DND-41 (cell line): ENCODE data around the gene CFC1.
"Not testable (repeated sequence)": the region's sequence is repeated elsewhere in the genome, so short reads cannot be mapped to it uniquely, and the experiment has no call there.

Experiments used
- ATAC-seq: fragments of 200-7000 bp; cut with Tn5 transposase; 3 replicates; pipeline ENCODE4 v1.9.1; 2021; ENCODE audit warnings: low read depth; ENCODE audit not compliant: insufficient read depth
- DNase-seq: peaks from one replicate; pipeline ENCODE4 v3.0.0-alpha.2; 2020
- H2AFZ ChIP-seq: 2 replicates; pipeline ENCODE4 v1.6.0; 2012; ENCODE audit warnings: low read depth, low read length
- H3K27ac ChIP-seq: 2 replicates; pipeline ENCODE4 v1.5.1; 2012; ENCODE audit warnings: low read length, inconsistent platforms
- H3K27me3 ChIP-seq: fragments of 200-600 bp; sonication (generic); 2 replicates; pipeline ENCODE4 v1.6.0; 2012; ENCODE audit warnings: low read length, mild to moderate bottlenecking, inconsistent platforms; ENCODE audit not compliant: insufficient read depth, poor library complexity
- H3K36me3 ChIP-seq: 2 replicates; pipeline ENCODE4 v1.5.1; 2012; ENCODE audit warnings: low read length, inconsistent platforms; ENCODE audit not compliant: insufficient read depth
- H3K4me1 ChIP-seq: 2 replicates; pipeline ENCODE4 v1.5.1; 2012; ENCODE audit warnings: mild to moderate bottlenecking, low read length; ENCODE audit not compliant: insufficient read depth
- H3K4me2 ChIP-seq: 2 replicates; pipeline ENCODE4 v1.6.0; 2012; ENCODE audit warnings: mild to moderate bottlenecking, moderate library complexity, low read length, inconsistent platforms; ENCODE audit not compliant: insufficient read depth
- H3K4me3 ChIP-seq, 2 experiments: fragments of 200-600 bp in 1 of 2; shearing (Covaris generic) in 1 of 2; 2 replicates each; pipeline ENCODE4 v1.5.1; 2012 to 2016; ENCODE audit warnings: inconsistent platforms in 2 of 2, low read length in 2 of 2, mild to moderate bottlenecking in 2 of 2, low read depth in 1 of 2, moderate library complexity in 1 of 2
- H3K79me2 ChIP-seq: 2 replicates; pipeline ENCODE4 v1.6.0; 2012; ENCODE audit warnings: low read length, inconsistent platforms; ENCODE audit not compliant: insufficient read depth
- H3K9ac ChIP-seq: 2 replicates; pipeline ENCODE4 v1.6.0; 2012; ENCODE audit warnings: low read depth, mild to moderate bottlenecking, inconsistent platforms, low read length, moderate library complexity
- H3K9me3 ChIP-seq: 2 replicates; pipeline ENCODE4 v1.5.1; 2012; ENCODE audit warnings: low read length, moderate library complexity, mild to moderate bottlenecking, inconsistent platforms; ENCODE audit not compliant: insufficient read depth, severe bottlenecking
- H4K20me1 ChIP-seq: 2 replicates; pipeline ENCODE4 v1.6.0; 2012; ENCODE audit warnings: low read length; ENCODE audit not compliant: insufficient read depth

CFC1 gene

GRCh38 chr2:130577559-130577958, 21.8 kb downstream of the CFC1 start:
- not testable (repeated sequence) for H3K4me1 ChIP-seq, H3K4me2 ChIP-seq, H2AFZ ChIP-seq, ATAC-seq, H3K9ac ChIP-seq, H3K9me3 ChIP-seq, H3K79me2 ChIP-seq, H3K27me3 ChIP-seq, H3K4me3 ChIP-seq, DNase-seq, H4K20me1 ChIP-seq, H3K27ac ChIP-seq, H3K36me3 ChIP-seq

GRCh38 chr2:130576209-130576784, 23.1 kb downstream of the CFC1 start:
- not testable (repeated sequence) for H3K27me3 ChIP-seq, H3K4me2 ChIP-seq, H3K4me3 ChIP-seq, H4K20me1 ChIP-seq, H3K9me3 ChIP-seq, DNase-seq, H3K79me2 ChIP-seq, H3K9ac ChIP-seq, H2AFZ ChIP-seq, H3K4me1 ChIP-seq, H3K36me3 ChIP-seq, H3K27ac ChIP-seq
- ATAC-seq, result peak; percentile 64; the same call in 1 of the 3 replicates

GRCh38 chr2:130574230-130574629, 25.1 kb downstream of the CFC1 start:
- H3K9ac ChIP-seq, H3K4me3 ChIP-seq, ATAC-seq, H3K79me2 ChIP-seq, H3K36me3 ChIP-seq, DNase-seq, H3K27ac ChIP-seq, H3K4me1 ChIP-seq, H2AFZ ChIP-seq, H3K27me3 ChIP-seq, H4K20me1 ChIP-seq, H3K9me3 ChIP-seq, H3K4me2 ChIP-seq: not testable (repeated sequence)

- not testable (repeated sequence) for DNase-seq, H3K27ac ChIP-seq, H3K4me2 ChIP-seq, H4K20me1 ChIP-seq, H3K9me3 ChIP-seq, ATAC-seq, H3K9ac ChIP-seq, H3K27me3 ChIP-seq, H3K36me3 ChIP-seq, H2AFZ ChIP-seq, H3K4me1 ChIP-seq, H3K79me2 ChIP-seq, H3K4me3 ChIP-seq
These were observed 27.4 kb downstream of the CFC1 start for GRCh38 chr2:130571929-130572328.

GRCh38 chr2:130566165-130566564, 33.2 kb downstream of the CFC1 start:
- not testable (repeated sequence) for H3K27me3 ChIP-seq, H3K9me3 ChIP-seq, H3K4me2 ChIP-seq, ATAC-seq, H2AFZ ChIP-seq, H4K20me1 ChIP-seq, H3K9ac ChIP-seq, H3K4me3 ChIP-seq, H3K27ac ChIP-seq, H3K4me1 ChIP-seq, H3K79me2 ChIP-seq, DNase-seq, H3K36me3 ChIP-seq

GRCh38 chr2:130556441-130556840, 42.9 kb downstream of the CFC1 start:
- H4K20me1 ChIP-seq, H3K79me2 ChIP-seq, H2AFZ ChIP-seq, ATAC-seq, H3K9ac ChIP-seq, H3K4me3 ChIP-seq, H3K4me2 ChIP-seq, DNase-seq, H3K36me3 ChIP-seq, H3K27me3 ChIP-seq, H3K4me1 ChIP-seq, H3K9me3 ChIP-seq, H3K27ac ChIP-seq: not testable (repeated sequence)

GRCh38 chr2:130554178-130554577, 45.2 kb downstream of the CFC1 start:
- H2AFZ ChIP-seq, ATAC-seq, H3K9ac ChIP-seq, H3K4me1 ChIP-seq, H3K36me3 ChIP-seq, H3K27ac ChIP-seq, H3K79me2 ChIP-seq, H4K20me1 ChIP-seq, H3K27me3 ChIP-seq, H3K4me2 ChIP-seq, H3K9me3 ChIP-seq, DNase-seq, H3K4me3 ChIP-seq: not testable (repeated sequence)

- ATAC-seq, H3K4me1 ChIP-seq, H3K27ac ChIP-seq, H3K9me3 ChIP-seq, H3K79me2 ChIP-seq, H3K4me2 ChIP-seq, H3K9ac ChIP-seq, H3K27me3 ChIP-seq, H3K36me3 ChIP-seq, H4K20me1 ChIP-seq, DNase-seq, H2AFZ ChIP-seq, H3K4me3 ChIP-seq: not testable (repeated sequence)
These were observed 49.9 kb downstream of the CFC1 start for GRCh38 chr2:130549475-130549874.
